H1 (cell line): ENCODE results near the gene TPST2. TPM values are rescaled to one million over a fixed set of nuclear protein-coding genes. Genes with fewer than 3 reads are reported as not detected.

Experiments used
- CTCF ChIA-PET: fragments of 300-600 bp; sonication (Branson Sonifier 250); formaldehyde crosslinking; loops from one replicate; lab custom pipeline; 2021; ENCODE audit not compliant: partially characterized antibody; lab: Charles Lee
- POLR2A ChIA-PET: fragments of 300-600 bp; sonication (Branson Sonifier 250); formaldehyde crosslinking; loops from one replicate; lab custom pipeline; 2021; ENCODE audit warnings: inconsistent platforms; ENCODE audit not compliant: partially characterized antibody; lab: Charles Lee
- DNase-seq, 2 experiments: peaks; one replicate each; pipeline versions ENCODE4 v3.0.0 to v3.0.0-alpha.2; 2010 to 2022; ENCODE audit warnings: low spot score in 2 of 2, low read depth in 1 of 2, mixed read lengths in 1 of 2
- FAIRE-seq: peaks from 2 replicates; lab custom pipeline; 2011; peaks lifted over from hg19 to GRCh38; lab: Jason Lieb, UNC
- H2AFZ ChIP-seq: 2 replicates; pipeline ENCODE4 v1.8.1; 2012; ENCODE audit warnings: low read length, inconsistent platforms
- H2AK5ac ChIP-seq: 2 replicates; pipeline ENCODE4 v1.6.1; 2013; ENCODE audit warnings: low read depth, low read length
- H2BK120ac ChIP-seq: replicated peaks from 2 replicates; pipeline ENCODE3; 2013; ENCODE audit warnings: low read depth, low read length, inconsistent platforms
- H2BK12ac ChIP-seq: 2 replicates; pipeline ENCODE4 v1.6.1; 2013; ENCODE audit warnings: low read depth, low read length
- H2BK15ac ChIP-seq: 2 replicates; pipeline ENCODE4 v1.6.1; 2013; ENCODE audit warnings: low read length
- H2BK20ac ChIP-seq: 2 replicates; pipeline ENCODE4 v1.6.1; 2013; ENCODE audit warnings: low read length
- H2BK5ac ChIP-seq: 2 replicates; pipeline ENCODE4 v1.6.1; 2013; ENCODE audit warnings: low read depth, low read length
- H3K14ac ChIP-seq: 2 replicates; pipeline ENCODE4 v1.6.1; 2013; ENCODE audit warnings: inconsistent platforms; ENCODE audit not compliant: insufficient read length
- H3K18ac ChIP-seq: 2 replicates; pipeline ENCODE4 v1.6.1; 2013; ENCODE audit warnings: low read length; ENCODE audit errors: extremely low read depth
- H3K23ac ChIP-seq: 2 replicates; pipeline ENCODE4 v1.6.1; 2013; ENCODE audit warnings: inconsistent platforms; ENCODE audit not compliant: insufficient read length
- H3K23me2 ChIP-seq: 2 replicates; pipeline ENCODE4 v1.6.1; 2013; ENCODE audit warnings: low read depth, low read length
- H3K27ac ChIP-seq: 2 replicates; pipeline ENCODE4 v1.6.1; 2011; ENCODE audit warnings: low read depth, low read length, inconsistent platforms
- H3K27me3 ChIP-seq, 4 experiments: replicated peaks in 1 of 4; 1 replicate in 1 of 4; 2 replicates in 3 of 4; pipeline versions ENCODE4 v1.6.1 to v1.8.1; 2011 to 2013; ENCODE audit warnings: low read length in 3 of 4, mild to moderate bottlenecking in 3 of 4, inconsistent platforms in 2 of 4, mixed read lengths in 2 of 4, moderate library complexity in 1 of 4; ENCODE audit not compliant: control insufficient read depth in 3 of 4, insufficient read depth in 3 of 4; ENCODE audit errors: extremely low read depth in 1 of 4
- H3K36me3 ChIP-seq, 4 experiments: 2 replicates each; pipeline versions ENCODE4 v1.6.1 to v1.8.1; 2011 to 2013; ENCODE audit warnings: mild to moderate bottlenecking in 4 of 4, low read length in 3 of 4, moderate library complexity in 2 of 4, control low read depth in 1 of 4, inconsistent platforms in 1 of 4; ENCODE audit not compliant: insufficient read depth in 4 of 4, control insufficient read depth in 2 of 4
- H3K4ac ChIP-seq: replicated peaks from 2 replicates; pipeline ENCODE3; 2013; ENCODE audit warnings: low read length, low read depth, mixed read lengths, inconsistent platforms; ENCODE audit not compliant: insufficient read length
- H3K4me1 ChIP-seq, 4 experiments: replicated peaks in 1 of 4; 1 replicate in 1 of 4; 2 replicates in 3 of 4; pipeline versions ENCODE4 v1.6.1 to v1.8.1; 2011 to 2013; ENCODE audit warnings: low read length in 3 of 4, inconsistent platforms in 2 of 4, mixed read lengths in 1 of 4; ENCODE audit not compliant: insufficient read depth in 4 of 4, control insufficient read depth in 3 of 4
- H3K4me2 ChIP-seq, 2 experiments: 2 replicates each; pipeline versions ENCODE4 v1.6.1 to v1.8.1; 2011 to 2013; ENCODE audit warnings: low read depth in 2 of 2, low read length in 2 of 2, control low read depth in 1 of 2, inconsistent platforms in 1 of 2, mild to moderate bottlenecking in 1 of 2; ENCODE audit not compliant: insufficient read depth in 1 of 2
- H3K4me3 ChIP-seq, 4 experiments: fragments of 200-600, 300-600 bp in 1 of 4; sonication (generic), shearing (Covaris generic), sonication (Bioruptor Twin) in 1 of 4; 2 replicates each; pipeline versions ENCODE4 v1.5.1 to v1.8.1; 2011 to 2016; ENCODE audit warnings: low read length in 4 of 4, low read depth in 3 of 4, control low read depth in 2 of 4, inconsistent platforms in 2 of 4, mild to moderate bottlenecking in 2 of 4, mixed read lengths in 1 of 4, moderate library complexity in 1 of 4; ENCODE audit not compliant: insufficient read depth in 2 of 4; ENCODE audit errors: extremely low read depth in 1 of 4
- H3K56ac ChIP-seq: replicated peaks from 2 replicates; pipeline ENCODE3; 2013; ENCODE audit warnings: low read depth, mild to moderate bottlenecking, mixed read lengths, low read length, inconsistent platforms; ENCODE audit not compliant: insufficient read length
- H3K79me1 ChIP-seq: 2 replicates; pipeline ENCODE4 v1.6.1; 2013; ENCODE audit warnings: low read depth, low read length, control low read depth
- H3K79me2 ChIP-seq, 2 experiments: 2 replicates each; pipeline versions ENCODE4 v1.6.1 to v1.8.1; 2012 to 2013; ENCODE audit warnings: low read length in 2 of 2, mild to moderate bottlenecking in 2 of 2, inconsistent platforms in 1 of 2; ENCODE audit not compliant: insufficient read depth in 2 of 2, control insufficient read depth in 1 of 2
- H3K9ac ChIP-seq, 4 experiments: replicated peaks in 1 of 4; 1 replicate in 1 of 4; 2 replicates in 3 of 4; pipeline versions ENCODE4 v1.6.1 to v1.8.1; 2011 to 2013; ENCODE audit warnings: low read depth in 3 of 4, low read length in 3 of 4, control low read depth in 2 of 4, mild to moderate bottlenecking in 2 of 4, moderate library complexity in 2 of 4, inconsistent platforms in 1 of 4; ENCODE audit errors: extremely low read depth in 1 of 4
- H3K9me3 ChIP-seq, 2 experiments: 2 replicates each; pipeline versions ENCODE4 v1.6.1 to v1.8.1; 2012 to 2013; ENCODE audit warnings: mild to moderate bottlenecking in 2 of 2, moderate library complexity in 2 of 2, control low read depth in 1 of 2, inconsistent platforms in 1 of 2, low read depth in 1 of 2, low read length in 1 of 2, mixed read lengths in 1 of 2; ENCODE audit not compliant: insufficient read depth in 2 of 2
- H4K20me1 ChIP-seq, 2 experiments: replicated peaks in 1 of 2; 2 replicates each; pipeline versions ENCODE3 to v1.8.1; 2011 to 2013; ENCODE audit warnings: inconsistent platforms in 2 of 2, low read length in 2 of 2, mild to moderate bottlenecking in 1 of 2; ENCODE audit not compliant: insufficient read depth in 2 of 2, control insufficient read depth in 1 of 2
- H4K5ac ChIP-seq: 2 replicates; pipeline ENCODE4 v1.6.1; 2013; ENCODE audit warnings: low read length, low read depth, mixed read lengths, inconsistent platforms; ENCODE audit not compliant: insufficient read length
- H4K8ac ChIP-seq: 2 replicates; pipeline ENCODE4 v1.8.0; 2013; ENCODE audit warnings: mild to moderate bottlenecking, moderate library complexity, low read length, inconsistent platforms; ENCODE audit not compliant: insufficient read depth; ENCODE audit errors: extremely low read depth
- H4K91ac ChIP-seq: replicated peaks from 2 replicates; pipeline ENCODE3; 2013; ENCODE audit warnings: low read length, mixed read lengths, inconsistent platforms; ENCODE audit not compliant: insufficient read length
- TEAD4 ChIP-seq: IDR thresholded peaks from 2 replicates; pipeline ENCODE4 v1.6.1; 2012; ENCODE audit warnings: low read depth, low read length, inconsistent platforms, mixed read lengths
- WGBS, 2 experiments: shearing (Covaris generic) in 1 of 2; methylation state at CpG; one replicate each; pipeline versions ENCODE4 v1.1.6 to v1.1.7; 2013 to 2015; ENCODE audit warnings: low lambda C conversion rate in 2 of 2, mixed read lengths in 2 of 2, inconsistent platforms in 1 of 2, low coverage in 1 of 2, missing lambda C conversion rate in 1 of 2; ENCODE audit not compliant: insufficient replicate concordance in 2 of 2, insufficient coverage in 1 of 2, insufficient read length in 1 of 2; ENCODE audit errors: extremely low coverage in 1 of 2, missing lambda C conversion rate in 1 of 2; 5-methylcytosine and 5-hydroxymethylcytosine counted together
- polyA plus RNA-seq, 7 experiments: library from polyadenylated mRNA; depleted of rRNA in 3 of 7; stranded (reverse) in 5 of 7; unstranded in 2 of 7; fragments of >200 nt in 5 of 7; fragments of 200-250 nt in 2 of 7; gene quantifications; 1 replicate in 5 of 7; 2 replicates in 1 of 7; 4 replicates in 1 of 7; pipeline versions ENCODE4 v1.2.1 to v1.2.3, GENCODE V29; 2011 to 2013; ENCODE audit warnings: missing spikeins in 2 of 7, mixed read lengths in 2 of 7
- total RNA-seq: library from RNA; stranded (reverse); fragmentation: NEBNext Ultra II Directional; extraction: Animal tissue kit (Norgen Biotek cat#: 25700); gene quantifications from 2 replicates; pipeline ENCODE4 v1.2.1, GENCODE V29; 2021

TPST2 gene
- total and polyA plus RNA-seq, 2 of the 8 experiments (the other 6 are each of a cell fraction or from before 2014, with no cell fraction given), result 58.8 to 143 TPM

- H4K91ac ChIP-seq, result no peak overlapping the region
- no peak overlapping the region for H3K4ac ChIP-seq
- no peak overlapping the region for H4K8ac ChIP-seq
- H2BK20ac ChIP-seq, result no peak overlapping the region
- H3K4me3 ChIP-seq, result peak overlapping the region in 1 of 4 experiments; percentile 27; a peak in 1 of 8 replicates
- no peak overlapping the region for H2BK120ac ChIP-seq
- CTCF ChIA-PET, result interaction anchor here (0.6 to 2.3 kb wide), 6 partner anchors 12 to 195 kb away, joined by 3 to 6 read pairs (median 3); no protein-coding TSS in a partner anchor
- H2BK15ac ChIP-seq, result no peak overlapping the region
- no peaks in the 10 kb centered on the region for H3K9me3 ChIP-seq
- H3K79me2 ChIP-seq, result peaks cover under 1 to 41% of the 10 kb centered on the region in 2 experiments; a peak in 3 of 4 replicates
- peaks cover 8% of the 10 kb centered on the region for H3K23me2 ChIP-seq
- no peak overlapping the region for H2BK12ac ChIP-seq
- peaks cover 0 to 12% (median 5%) of the 10 kb centered on the region in 4 experiments; a peak in 5 of 7 replicates for H3K4me1 ChIP-seq
- no peak overlapping the region for H3K14ac ChIP-seq
- no peak overlapping the region for H3K56ac ChIP-seq
- H3K36me3 ChIP-seq, result peaks cover 5 to 28% (median 20%) of the 10 kb centered on the region in 4 experiments; a peak in 7 of 8 replicates
- no peak overlapping the region for H2BK5ac ChIP-seq
- no peak overlapping the region for H3K27ac ChIP-seq
- no peak overlapping the region for H3K23ac ChIP-seq
- no peak overlapping the region for H3K9ac ChIP-seq
- 88% methylated on average over 12 of the region's 12 CpGs; no CpG with 5 or more reads in 1 of the 2 experiments for WGBS, 2 experiments
- H3K27me3 ChIP-seq, result no peaks in the 10 kb centered on the region
- no peaks in the 10 kb centered on the region for H3K79me1 ChIP-seq
- FAIRE-seq (no peak), DNase-seq (no peak)
- no peak overlapping the region for H2AFZ ChIP-seq
- peak overlapping the region; percentile 37 to 96; a peak in 2 of 4 replicates for H3K4me2 ChIP-seq
- no peak for TF ChIP-seq TEAD4
- H4K20me1 ChIP-seq, result peaks cover 0 to 3% of the 10 kb centered on the region in 2 experiments
- POLR2A ChIA-PET, result interaction anchor here (0.6 to 1.6 kb wide), 4 partner anchors 20 to 634 kb away, joined by 3 read pairs; no protein-coding TSS in a partner anchor
- H3K18ac ChIP-seq, result no peak overlapping the region
- no peak overlapping the region for H2AK5ac ChIP-seq
- no peak overlapping the region for H4K5ac ChIP-seq
These were observed 110.7 kb downstream of the TPST2 start for GRCh38 chr22:26479043-26479791.
